B cell (primary cell): ENCODE results near the gene CDH16. TPM values are rescaled to one million over a fixed set of nuclear protein-coding genes. Genes with fewer than 3 reads are reported as not detected.

Experiments used
- ATAC-seq: fragments of 200-7000 bp; cut with Tn5 transposase; one replicate; pipeline ENCODE4 v1.10.0; 2021; ENCODE audit warnings: low read depth, mild to moderate bottlenecking, moderate number of reproducible peaks, moderate library complexity
- CTCF ChIA-PET: fragments of 350-600 bp; sonication (Branson Sonifier 250); formaldehyde crosslinking; loops from one replicate; lab custom pipeline; 2021; ENCODE audit warnings: antibody characterized with exemption, inconsistent platforms; lab: Charles Lee
- POLR2A ChIA-PET: fragments of 350-600 bp; sonication (Branson Sonifier 250); formaldehyde crosslinking; loops from one replicate; lab custom pipeline; 2021; ENCODE audit warnings: antibody characterized with exemption; lab: Charles Lee
- DNase-seq: peaks from one replicate; pipeline ENCODE4 v3.0.0; 2013
- H2AFZ ChIP-seq: 2 replicates; pipeline ENCODE4 v1.6.1; 2012; ENCODE audit warnings: mild to moderate bottlenecking, low read depth, low read length; ENCODE audit not compliant: insufficient read depth, poor library complexity, severe bottlenecking
- H3K27ac ChIP-seq, 2 donors: 1 replicate in 1 of 2; 2 replicates in 1 of 2; pipeline ENCODE4 v1.5.1; 2012 to 2013; ENCODE audit warnings: low read length in 2 of 2, mild to moderate bottlenecking in 2 of 2, moderate library complexity in 1 of 2
- H3K27me3 ChIP-seq, 4 experiments: fragments of 200-600 bp in 1 of 4; sonication (generic) in 1 of 4; replicated peaks in 1 of 4; 1 replicate in 2 of 4; 2 replicates in 2 of 4; pipeline versions ENCODE4 v1.6.1 to v1.7.0; 2013 to 2016; ENCODE audit warnings: low read length in 3 of 4, mild to moderate bottlenecking in 2 of 4, mixed read lengths in 1 of 4, moderate library complexity in 1 of 4; ENCODE audit not compliant: insufficient read depth in 4 of 4, control insufficient read depth in 3 of 4; ENCODE audit errors: control extremely low read depth in 1 of 4
- H3K36me3 ChIP-seq, 2 experiments: replicated peaks in 1 of 2; 1 replicate in 1 of 2; 2 replicates in 1 of 2; pipeline versions ENCODE4 v1.6.1 to v1.7.1; 2013; ENCODE audit warnings: low read length in 1 of 2; ENCODE audit not compliant: insufficient read depth in 2 of 2, control insufficient read depth in 1 of 2; ENCODE audit errors: control extremely low read depth in 1 of 2, extremely low read depth in 1 of 2
- H3K4me1 ChIP-seq, 2 donors: fragments of 200-600 bp in 1 of 2; sonication (generic) in 1 of 2; 1 replicate in 1 of 2; 2 replicates in 1 of 2; pipeline versions ENCODE4 v1.5.1 to v1.6.1; 2013 to 2017; ENCODE audit warnings: low read length in 2 of 2; ENCODE audit not compliant: control insufficient read depth in 2 of 2, insufficient read depth in 2 of 2
- H3K4me2 ChIP-seq: replicated peaks from 2 replicates; pipeline ENCODE3; 2012; ENCODE audit warnings: mild to moderate bottlenecking, low read depth, low read length; ENCODE audit not compliant: poor library complexity, severe bottlenecking
- H3K4me3 ChIP-seq, 5 experiments: fragments of 200-600 bp in 1 of 5; sonication (generic) in 1 of 5; 1 replicate in 3 of 5; 2 replicates in 2 of 5; pipeline versions ENCODE4 v1.5.1 to v1.7.0; 2011 to 2016; ENCODE audit warnings: low read length in 4 of 5, mild to moderate bottlenecking in 4 of 5, low read depth in 2 of 5, control low read depth in 1 of 5, moderate library complexity in 1 of 5; ENCODE audit not compliant: insufficient read depth in 1 of 5; ENCODE audit errors: control extremely low read depth in 1 of 5, extremely low read depth in 1 of 5
- H3K79me2 ChIP-seq: fragments of 200-600 bp; sonication (generic); one replicate; pipeline ENCODE4 v1.6.0; 2016; ENCODE audit warnings: low read length; ENCODE audit not compliant: control insufficient read depth, insufficient read depth
- H3K9ac ChIP-seq: fragments of 200-600 bp; sonication (generic); 2 replicates; pipeline ENCODE4 v1.6.1; 2017; ENCODE audit warnings: mild to moderate bottlenecking, low read length, moderate library complexity
- H3K9me3 ChIP-seq, 3 donors: one replicate each; pipeline versions ENCODE4 v1.6.1 to v1.7.1; 2013; ENCODE audit warnings: low read length in 2 of 3; ENCODE audit not compliant: control insufficient read depth in 2 of 3, insufficient read depth in 1 of 3; ENCODE audit errors: control extremely low read depth in 1 of 3
- H4K20me1 ChIP-seq: 2 replicates; pipeline ENCODE4 v1.6.0; 2012; ENCODE audit warnings: mild to moderate bottlenecking, low read length; ENCODE audit not compliant: insufficient read depth, control insufficient read depth, poor library complexity, severe bottlenecking
- H3K27ac Mint-ChIP-seq: one replicate; pipeline ENCODE4 v1.8.0; 2021; ENCODE audit warnings: mixed read lengths
- H3K27me3 Mint-ChIP-seq: one replicate; pipeline ENCODE4 v1.8.0; 2021; ENCODE audit warnings: mixed read lengths
- H3K4me1 Mint-ChIP-seq: one replicate; pipeline ENCODE4 v1.8.0; 2021; ENCODE audit warnings: mixed read lengths
- H3K4me3 Mint-ChIP-seq: one replicate; pipeline ENCODE4 v1.8.0; 2021; ENCODE audit warnings: mixed read lengths
- H3K9me3 Mint-ChIP-seq: one replicate; pipeline ENCODE4 v1.8.0; 2022; ENCODE audit warnings: mixed read lengths; ENCODE audit not compliant: insufficient read depth
- EZH2 ChIP-seq: IDR thresholded peaks from 2 replicates; pipeline ENCODE4 v1.6.1; 2012; ENCODE audit warnings: borderline replicate concordance, low read depth, mild to moderate bottlenecking, moderate library complexity, low read length; ENCODE audit not compliant: insufficient read depth, poor library complexity, severe bottlenecking
- WGBS: methylation state at CpG from one replicate; pipeline ENCODE4 v1.1.5; 2013; ENCODE audit warnings: missing lambda C conversion rate; ENCODE audit not compliant: insufficient coverage; 5-methylcytosine and 5-hydroxymethylcytosine counted together
- intact Hi-C: fragments of 100-400 bp; cut with micrococcal nuclease; formaldehyde crosslinking; loops from one replicate; pipeline ENCODE4 v1.10.0; 2022
- polyA plus RNA-seq: library from polyadenylated mRNA; depleted of rRNA; stranded (reverse); fragments of >200 nt; gene quantifications from 2 replicates; pipeline ENCODE4 v1.2.3, GENCODE V29; 2012
- total RNA-seq, 2 donors: library from RNA; stranded (reverse); fragments of 120-200 nt in 1 of 2; gene quantifications; 1 replicate in 1 of 2; 2 replicates in 1 of 2; pipeline versions ENCODE4 v1.2.3 to v1.2.4, GENCODE V29; 2013 to 2022
- TF ChIP-seq, protein P1 (sequence below): fragments of 200-600 bp; IDR thresholded peaks from one replicate; pipeline ENCODE4 v1.8.0; 2022; ENCODE audit warnings: antibody characterized with exemption, mild to moderate bottlenecking

The CDH16 gene
- total and polyA plus RNA-seq, 2 donors (not counting 1 experiment from before 2014, with no cell fraction given), result not detected

DNA sequence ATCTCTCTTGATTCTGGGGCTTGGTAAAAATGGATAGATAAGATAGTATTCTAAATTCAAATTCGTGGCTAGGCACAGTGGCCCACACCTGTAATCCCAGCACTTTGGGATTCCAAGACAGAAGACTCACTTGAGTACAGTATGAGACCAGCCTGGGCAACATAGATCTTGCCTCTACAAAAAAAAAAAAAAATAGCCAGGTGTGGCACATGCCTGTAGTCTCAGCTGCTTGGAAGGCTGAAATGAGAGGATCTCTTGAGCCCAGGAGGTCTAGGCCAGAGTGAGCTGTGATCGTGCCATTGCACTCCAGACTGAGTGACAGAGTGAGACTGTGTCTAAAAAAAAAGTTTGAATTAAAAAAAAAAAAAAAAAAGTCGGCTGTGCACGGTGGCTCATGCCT, 29.1 kb downstream of the CDH16 start:
- H3K4me3 Mint-ChIP-seq, result no peak overlapping the region
- 43% methylated on average over 1 of the region's 4 CpGs for WGBS

More for the DNA sequence above, 29.1 kb downstream of the CDH16 start:
- H3K4me3 ChIP-seq, result no peak overlapping the region
- DNase-seq (no peak), ATAC-seq (no peak)
- ChIA-PET POLR2A (no interaction called here), CTCF (interaction anchor here (1.4 to 1.5 kb wide), 2 partner anchors 9 to 22 kb away, joined by 3 to 5 read pairs; partner anchors contain the start of gene PDP2)
- TF ChIP-seq, protein P1, sequence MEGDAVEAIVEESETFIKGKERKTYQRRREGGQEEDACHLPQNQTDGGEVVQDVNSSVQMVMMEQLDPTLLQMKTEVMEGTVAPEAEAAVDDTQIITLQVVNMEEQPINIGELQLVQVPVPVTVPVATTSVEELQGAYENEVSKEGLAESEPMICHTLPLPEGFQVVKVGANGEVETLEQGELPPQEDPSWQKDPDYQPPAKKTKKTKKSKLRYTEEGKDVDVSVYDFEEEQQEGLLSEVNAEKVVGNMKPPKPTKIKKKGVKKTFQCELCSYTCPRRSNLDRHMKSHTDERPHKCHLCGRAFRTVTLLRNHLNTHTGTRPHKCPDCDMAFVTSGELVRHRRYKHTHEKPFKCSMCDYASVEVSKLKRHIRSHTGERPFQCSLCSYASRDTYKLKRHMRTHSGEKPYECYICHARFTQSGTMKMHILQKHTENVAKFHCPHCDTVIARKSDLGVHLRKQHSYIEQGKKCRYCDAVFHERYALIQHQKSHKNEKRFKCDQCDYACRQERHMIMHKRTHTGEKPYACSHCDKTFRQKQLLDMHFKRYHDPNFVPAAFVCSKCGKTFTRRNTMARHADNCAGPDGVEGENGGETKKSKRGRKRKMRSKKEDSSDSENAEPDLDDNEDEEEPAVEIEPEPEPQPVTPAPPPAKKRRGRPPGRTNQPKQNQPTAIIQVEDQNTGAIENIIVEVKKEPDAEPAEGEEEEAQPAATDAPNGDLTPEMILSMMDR, result no peak
- no peak for TF ChIP-seq EZH2
- intact Hi-C loops, result no loop called here
- peaks cover 0 to 16% of the 10 kb centered on the region in 2 experiments for H3K36me3 ChIP-seq
- no peaks in the 10 kb centered on the region for H3K27me3 Mint-ChIP-seq
- H3K9ac ChIP-seq, result no peak overlapping the region
- no peak overlapping the region for H2AFZ ChIP-seq
- no peaks in the 10 kb centered on the region for H3K27me3 ChIP-seq
- no peaks in the 10 kb centered on the region for H3K79me2 ChIP-seq
- no peaks in the 10 kb centered on the region for H3K9me3 Mint-ChIP-seq
- no peak overlapping the region for H3K27ac ChIP-seq
- no peak overlapping the region for H3K27ac Mint-ChIP-seq
- no peaks in the 10 kb centered on the region for H3K4me1 ChIP-seq
- no peak overlapping the region for H3K4me2 ChIP-seq
- H4K20me1 ChIP-seq, result no peaks in the 10 kb centered on the region
- no peaks in the 10 kb centered on the region for H3K9me3 ChIP-seq
- H3K4me1 Mint-ChIP-seq, result no peaks in the 10 kb centered on the region
